ENCODE measurements around the gene NBPF11. TPM values are rescaled to one million over a fixed set of nuclear protein-coding genes. Genes with fewer than 3 reads are reported as not detected.
A peak's percentile ranks its signal among the peaks of the same experiment; 100 is the strongest.
"Not testable (repeated sequence)": the region's sequence is repeated elsewhere in the genome, so short reads cannot be mapped to it uniquely, and the experiment has no call there.

The NBPF11 gene
- total RNA-seq, 2 experiments from 2014 or later: 7.4 to 9.6 TPM

DNA sequence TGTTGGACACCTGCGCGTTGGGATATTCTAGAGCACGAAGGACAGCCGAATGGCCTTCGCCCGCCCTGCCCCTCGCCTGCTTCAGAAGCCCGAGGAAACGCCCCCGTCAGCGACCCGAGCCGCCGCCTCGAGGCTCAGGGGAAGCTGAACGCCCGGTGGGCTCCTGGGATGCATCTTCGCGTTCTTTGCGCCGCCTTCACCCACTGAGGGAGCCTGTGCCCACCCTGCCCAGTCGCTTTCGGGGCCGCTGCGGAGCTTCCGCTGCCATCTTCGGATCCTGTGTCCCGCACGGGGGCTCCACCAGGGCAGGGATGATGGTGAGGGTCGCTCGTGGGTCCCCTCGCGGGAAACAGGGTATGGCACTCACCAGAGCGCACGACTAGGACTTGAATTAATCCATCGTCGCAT is 91.8 kb downstream of the NBPF11 start:
- Mint-ChIP-seq H3K27me3 (peaks cover 16% of the 10 kb centered on the region), H3K4me3 (peak overlapping the region; percentile 28)
- H3K36me3 Mint-ChIP-seq; H3K9me3 Mint-ChIP-seq (ENCODE audit: low read depth); DNase-seq; H3K4me1 Mint-ChIP-seq; H3K27ac Mint-ChIP-seq; CTCF ChIA-PET: not testable (repeated sequence)
- ATAC-seq: peak; percentile 32

DNA sequence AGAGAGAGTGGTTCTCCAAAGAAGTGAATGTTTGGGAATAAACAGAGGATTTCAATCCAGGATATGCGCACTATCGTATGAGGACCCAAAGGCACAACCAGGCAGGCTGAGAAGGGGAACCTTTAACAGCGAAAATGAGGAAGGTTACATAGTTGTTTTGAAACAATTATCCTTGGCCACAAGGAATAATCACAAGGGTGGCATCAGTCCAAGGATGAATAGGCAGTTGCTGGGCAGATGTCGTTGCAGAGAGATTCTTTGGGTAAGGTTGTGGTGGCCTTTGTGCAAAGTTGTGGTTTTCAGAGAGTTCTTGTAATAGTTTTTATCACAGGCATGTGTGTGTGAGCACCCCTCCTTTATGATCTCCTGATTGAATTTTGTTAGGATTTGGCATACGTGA is 94.7 kb downstream of the NBPF11 start:
- H3K9me3 Mint-ChIP-seq (ENCODE audit: low read depth); CTCF ChIA-PET; H3K27ac Mint-ChIP-seq; DNase-seq; ATAC-seq; H3K36me3 Mint-ChIP-seq; H3K4me3 Mint-ChIP-seq; H3K4me1 Mint-ChIP-seq: not testable (repeated sequence)
- H3K27me3 Mint-ChIP-seq: peaks cover 16% of the 10 kb centered on the region

Other genes starting within 250 kb of the NBPF11 start
- not detected for gene GJA8, start 249.5 kb downstream of the NBPF11 start, total RNA-seq
- 10 to 100 TPM; 24.1 to 33.8 TPM for gene GPR89B, start 223.9 kb downstream of the NBPF11 start, total RNA-seq

Data from activated CD8-positive, alpha-beta memory T cell treated with anti-CD3 and anti-CD28 coated beads, Interleukin-2, amount 10 ng/mL, durations not matched to agents 7 days and 5 days (primary cell).